Renal pelvis (tissue), 12 donors: Measurements from ENCODE around the gene RPL18A. TPM values are rescaled to one million over a fixed set of nuclear protein-coding genes. Genes with fewer than 3 reads are reported as not detected.

Source experiments
- DNase-seq: peaks from one replicate; pipeline ENCODE4 v3.0.0-alpha.2; 2013
- long read RNA-seq, 16 experiments: transcript quantifications; one replicate each; lab custom pipeline, GENCODE V29; 2026
- polyA plus RNA-seq, 3 donors: library from polyadenylated mRNA; unstranded; fragments of 120-200 nt; gene quantifications; one replicate each; pipeline ENCODE4 v1.2.1, GENCODE V29; 2013; ENCODE audit not compliant: insufficient read length in 3 of 3

The RPL18A gene
- 1,000 to 10,000 TPM; 1,096 to 1,423 (median 1,285) TPM for polyA plus RNA-seq
- long read RNA-seq, donor 1, transcript RPL18A-203 (4 exons, 1,084 nt), result minor isoform, 8 of 162 reads
- long read RNA-seq, donor 1, transcript RPL18A-207 (2 exons, 907 nt), result minor isoform, 9 of 162 reads
- long read RNA-seq, donor 1, transcript RPL18A-201 (5 exons, 665 nt), result major isoform, 115 of 162 reads
- long read RNA-seq, donor 1, partial matches to known transcripts, result 30 of 162 reads
- long read RNA-seq, donor 1, other reads (novel, unspliced or antisense), result 0 of 162 reads
- long read RNA-seq, donor 2, transcript RPL18A-203 (4 exons, 1,084 nt), result minor isoform, 11 of 154 reads
- long read RNA-seq, donor 2, transcript RPL18A-207 (2 exons, 907 nt), result minor isoform, 12 of 154 reads
- long read RNA-seq, donor 2, transcript RPL18A-201 (5 exons, 665 nt), result major isoform, 108 of 154 reads
- long read RNA-seq, donor 2, partial matches to known transcripts, result 23 of 154 reads
- long read RNA-seq, donor 2, other reads (novel, unspliced or antisense), result 0 of 154 reads
- long read RNA-seq, donor 3, transcript RPL18A-201 (5 exons, 665 nt), result major isoform, 97 of 150 reads
- long read RNA-seq, donor 3, transcript RPL18A-207 (2 exons, 907 nt), result minor isoform, 17 of 150 reads
- long read RNA-seq, donor 3, partial matches to known transcripts, result 33 of 150 reads
- long read RNA-seq, donor 3, other reads (novel, unspliced or antisense), result 0 of 150 reads
- long read RNA-seq, donor 4, transcript RPL18A-203 (4 exons, 1,084 nt), result minor isoform, 7 of 190 reads
- long read RNA-seq, donor 4, transcript RPL18A-207 (2 exons, 907 nt), result minor isoform, 13 of 190 reads
- long read RNA-seq, donor 4, transcript RPL18A-201 (5 exons, 665 nt), result major isoform, 120 of 190 reads
- long read RNA-seq, donor 4, partial matches to known transcripts, result 47 of 190 reads
- long read RNA-seq, donor 4, other reads (novel, unspliced or antisense), result 0 of 190 reads
- long read RNA-seq, donor 5, transcript RPL18A-201 (5 exons, 665 nt), result major isoform, 95 of 160 reads
- long read RNA-seq, donor 5, transcript RPL18A-203 (4 exons, 1,084 nt), result minor isoform, 12 of 160 reads
- long read RNA-seq, donor 5, transcript RPL18A-207 (2 exons, 907 nt), result minor isoform, 8 of 160 reads
- long read RNA-seq, donor 5, transcript RPL18A-206 (2 exons, 954 nt), result minor isoform, 6 of 160 reads
- long read RNA-seq, donor 5, partial matches to known transcripts, result 39 of 160 reads
- long read RNA-seq, donor 5, other reads (novel, unspliced or antisense), result 0 of 160 reads
- long read RNA-seq, donor 6, transcript RPL18A-201 (5 exons, 665 nt), result major isoform, 75 of 124 reads
- long read RNA-seq, donor 6, transcript RPL18A-203 (4 exons, 1,084 nt), result minor isoform, 11 of 124 reads
- long read RNA-seq, donor 6, transcript RPL18A-207 (2 exons, 907 nt), result minor isoform, 11 of 124 reads
- long read RNA-seq, donor 6, partial matches to known transcripts, result 27 of 124 reads
- long read RNA-seq, donor 6, other reads (novel, unspliced or antisense), result 0 of 124 reads
- long read RNA-seq, donor 7, transcript RPL18A-203 (4 exons, 1,084 nt), result minor isoform, 17 of 337 reads
- long read RNA-seq, donor 7, transcript RPL18A-201 (5 exons, 665 nt), result major isoform, 202 of 337 reads
- long read RNA-seq, donor 7, transcript RPL18A-207 (2 exons, 907 nt), result minor isoform, 13 of 337 reads
- long read RNA-seq, donor 7, partial matches to known transcripts, result 101 of 337 reads
- long read RNA-seq, donor 7, other reads (novel, unspliced or antisense), result 0 of 337 reads
- long read RNA-seq, donor 8, transcript RPL18A-203 (4 exons, 1,084 nt), result minor isoform, 5 of 88 reads
- long read RNA-seq, donor 8, transcript RPL18A-201 (5 exons, 665 nt), result major isoform, 55 of 88 reads
- long read RNA-seq, donor 8, partial matches to known transcripts, result 23 of 88 reads
- long read RNA-seq, donor 8, other reads (novel, unspliced or antisense), result 0 of 88 reads
- long read RNA-seq, donor 9, transcript RPL18A-203 (4 exons, 1,084 nt), result minor isoform, 7 of 207 reads
- long read RNA-seq, donor 9, transcript RPL18A-207 (2 exons, 907 nt), result minor isoform, 8 of 207 reads
- long read RNA-seq, donor 9, transcript RPL18A-201 (5 exons, 665 nt), result major isoform, 142 of 207 reads
- long read RNA-seq, donor 9, partial matches to known transcripts, result 49 of 207 reads
- long read RNA-seq, donor 9, other reads (novel, unspliced or antisense), result 0 of 207 reads
- long read RNA-seq, donor 10, transcript RPL18A-201 (5 exons, 665 nt), result major isoform, 115 of 165 reads
- long read RNA-seq, donor 10, transcript RPL18A-207 (2 exons, 907 nt), result minor isoform, 7 of 165 reads
- long read RNA-seq, donor 10, transcript RPL18A-203 (4 exons, 1,084 nt), result minor isoform, 9 of 165 reads
- long read RNA-seq, donor 10, partial matches to known transcripts, result 31 of 165 reads
- long read RNA-seq, donor 10, other reads (novel, unspliced or antisense), result 0 of 165 reads
- long read RNA-seq, donor 11, transcript RPL18A-203 (4 exons, 1,084 nt), result minor isoform, 11 of 165 reads
- long read RNA-seq, donor 11, transcript RPL18A-201 (5 exons, 665 nt), result major isoform, 92 of 165 reads
- long read RNA-seq, donor 11, transcript RPL18A-207 (2 exons, 907 nt), result minor isoform, 6 of 165 reads
- long read RNA-seq, donor 11, partial matches to known transcripts, result 52 of 165 reads
- long read RNA-seq, donor 11, other reads (novel, unspliced or antisense), result 0 of 165 reads
- long read RNA-seq, donor 12, transcript RPL18A-207 (2 exons, 907 nt), result minor isoform, 11 of 196 reads
- long read RNA-seq, donor 12, transcript RPL18A-201 (5 exons, 665 nt), result major isoform, 129 of 196 reads
- long read RNA-seq, donor 12, transcript RPL18A-203 (4 exons, 1,084 nt), result minor isoform, 13 of 196 reads
- long read RNA-seq, donor 12, partial matches to known transcripts, result 40 of 196 reads
- long read RNA-seq, donor 12, other reads (novel, unspliced or antisense), result 0 of 196 reads
- long read RNA-seq, donor 13, transcript RPL18A-207 (2 exons, 907 nt), result minor isoform, 10 of 179 reads
- long read RNA-seq, donor 13, transcript RPL18A-201 (5 exons, 665 nt), result major isoform, 132 of 179 reads
- long read RNA-seq, donor 13, transcript RPL18A-203 (4 exons, 1,084 nt), result minor isoform, 8 of 179 reads
- long read RNA-seq, donor 13, partial matches to known transcripts, result 28 of 179 reads
- long read RNA-seq, donor 13, other reads (novel, unspliced or antisense), result 0 of 179 reads
- long read RNA-seq, donor 14, result 0 reads
- long read RNA-seq, donor 15, result 0 reads
- long read RNA-seq, donor 16, transcript RPL18A-207 (2 exons, 907 nt), result minor isoform, 15 of 181 reads
- long read RNA-seq, donor 16, transcript RPL18A-203 (4 exons, 1,084 nt), result minor isoform, 9 of 181 reads
- long read RNA-seq, donor 16, transcript RPL18A-201 (5 exons, 665 nt), result major isoform, 120 of 181 reads
- long read RNA-seq, donor 16, partial matches to known transcripts, result 34 of 181 reads
- long read RNA-seq, donor 16, other reads (novel, unspliced or antisense), result 0 of 181 reads

- peak; percentile 99 for DNase-seq
Measured at GRCh38 chr19:17859533-17860330, at the start of gene RPL18A. TSS of gene RPL18A (plus strand) at chr19:17859910. CDS start at chr19:17859957, 47 bp downstream.

GRCh38 chr19:17811103-17811502 lies 48.6 kb upstream of the RPL18A start:
- no peak for DNase-seq

- DNase-seq, result no peak
Measured at GRCh38 chr19:17811681-17812080, 48.0 kb upstream of the RPL18A start.

GRCh38 chr19:17812099-17812498 lies 47.6 kb upstream of the RPL18A start:
- no peak for DNase-seq

GRCh38 chr19:17817668-17818363 lies 41.9 kb upstream of the RPL18A start:
- no peak for DNase-seq

GRCh38 chr19:17821190-17821589 lies 38.5 kb upstream of the RPL18A start, which contains the start of gene INSL3:
TSS of gene INSL3 (minus strand) at chr19:17821519. CDS start at chr19:17821506, 13 bp downstream.
- DNase-seq, result no peak

- no peak for DNase-seq
Measured at GRCh38 chr19:17824339-17824738, 35.4 kb upstream of the RPL18A start.

- DNase-seq, result no peak
Measured at GRCh38 chr19:17826508-17827056, 33.1 kb upstream of the RPL18A start.

GRCh38 chr19:17829855-17830566 lies 29.7 kb upstream of the RPL18A start:
- DNase-seq, result peak; percentile 36

- peak; percentile 69 for DNase-seq
Measured at GRCh38 chr19:17830567-17831418, 28.9 kb upstream of the RPL18A start.

- DNase-seq, result no peak
Measured at GRCh38 chr19:17831419-17831888, 28.3 kb upstream of the RPL18A start.

- DNase-seq, result no peak
Measured at GRCh38 chr19:17832443-17833208, 27.1 kb upstream of the RPL18A start.
